ENCODE data around the gene ASPHD1.

Gene ASPHD1

GRCh38 chr16:29943846-29944799 lies 43.8 kb downstream of the ASPHD1 start:
- no peak for FAIRE-seq

GRCh38 chr16:29947897-29948296 lies 47.6 kb downstream of the ASPHD1 start:
- FAIRE-seq (no peak), DNase-seq (ENCODE audit: insufficient read length, low spot score) (no peak)
- TF ChIP-seq CTCF (IDR thresholded peaks at IDR 0.05; ENCODE audit: insufficient read depth, missing control alignments), result no peak

More at GRCh38 chr16:29943846-29944799, 43.8 kb downstream of the ASPHD1 start:
- no peak for TF ChIP-seq CTCF (IDR thresholded peaks at IDR 0.05; ENCODE audit: insufficient read depth, missing control alignments)
- DNase-seq (ENCODE audit: insufficient read length, low spot score), result no peak

GRCh38 chr16:29950806-29951461 lies 50.6 kb downstream of the ASPHD1 start:
- FAIRE-seq, result no peak
- DNase-seq (ENCODE audit: insufficient read length, low spot score), result no peak
- TF ChIP-seq CTCF (IDR thresholded peaks at IDR 0.05; ENCODE audit: insufficient read depth, missing control alignments), result no peak

- FAIRE-seq, result no peak
- TF ChIP-seq CTCF (IDR thresholded peaks at IDR 0.05; ENCODE audit: insufficient read depth, missing control alignments), result no peak
- DNase-seq (ENCODE audit: insufficient read length, low spot score), result no peak
Observed at GRCh38 chr16:29951625-29952365, 51.5 kb downstream of the ASPHD1 start.
